Suppressor macrophage treated with lipopolysaccharide for 4 hours (primary cell): ENCODE data around the gene ZBTB17.
A peak's percentile ranks its signal among the peaks of the same experiment; 100 is the strongest.
"Not testable (repeated sequence)": the region's sequence is repeated elsewhere in the genome, so short reads cannot be mapped to it uniquely, and the experiment has no call there.

Experiments used
- DNase-seq: peaks from one replicate; pipeline ENCODE4 v3.0.0-alpha.2; 2020

Gene ZBTB17

DNA sequence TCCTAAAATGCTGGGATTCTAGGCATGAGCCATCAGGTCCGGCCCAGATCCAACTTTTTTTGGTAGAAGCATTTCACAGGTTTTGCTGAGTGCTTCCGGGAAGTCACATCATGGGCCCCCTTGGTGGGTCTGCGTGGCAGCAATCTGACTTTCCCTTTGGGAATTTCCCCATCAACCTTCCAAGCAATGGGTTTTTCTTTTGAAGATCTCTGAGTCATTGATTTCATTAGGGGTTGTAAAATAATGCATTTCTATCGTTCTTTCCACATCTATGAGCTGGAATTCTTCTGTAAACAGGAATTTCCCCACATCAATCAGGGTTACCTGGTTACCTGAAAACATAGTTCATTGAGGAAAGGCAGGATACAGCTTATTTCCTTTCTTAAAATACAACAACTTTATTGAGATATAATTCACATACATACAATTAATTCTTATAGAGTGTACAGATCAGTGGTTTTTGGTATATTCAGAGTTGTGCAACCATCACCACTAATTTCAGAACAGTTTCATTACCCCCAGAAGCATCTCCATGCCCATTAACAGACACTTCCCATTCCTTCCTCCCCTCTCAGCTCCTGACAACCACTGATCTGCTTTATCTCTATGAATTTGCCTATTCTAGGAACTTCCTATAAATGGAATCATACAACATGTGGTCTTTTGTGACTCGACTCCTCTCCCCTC is 9.9 kb upstream of the ZBTB17 start:
- DNase-seq = peak; percentile 69

DNA sequence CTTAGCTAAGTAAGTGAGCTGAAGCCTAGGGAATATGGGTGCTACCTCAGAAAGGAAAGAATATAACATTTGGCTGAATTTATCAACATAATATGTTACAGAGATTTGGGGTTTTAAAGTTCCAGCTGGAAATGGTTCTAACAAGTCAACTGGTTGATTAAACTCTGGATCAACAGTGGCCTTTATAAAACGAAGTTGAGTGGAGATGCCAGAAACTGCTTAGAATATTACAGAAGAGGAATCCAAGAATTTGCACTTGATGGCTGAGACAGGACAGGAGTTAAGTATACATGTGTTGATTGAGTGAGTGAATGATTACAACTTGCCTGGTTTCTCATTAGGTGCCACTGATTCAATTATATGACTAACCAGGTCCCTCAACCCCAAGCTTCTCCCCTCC is 7.4 kb upstream of the ZBTB17 start:
- DNase-seq = no peak

DNA sequence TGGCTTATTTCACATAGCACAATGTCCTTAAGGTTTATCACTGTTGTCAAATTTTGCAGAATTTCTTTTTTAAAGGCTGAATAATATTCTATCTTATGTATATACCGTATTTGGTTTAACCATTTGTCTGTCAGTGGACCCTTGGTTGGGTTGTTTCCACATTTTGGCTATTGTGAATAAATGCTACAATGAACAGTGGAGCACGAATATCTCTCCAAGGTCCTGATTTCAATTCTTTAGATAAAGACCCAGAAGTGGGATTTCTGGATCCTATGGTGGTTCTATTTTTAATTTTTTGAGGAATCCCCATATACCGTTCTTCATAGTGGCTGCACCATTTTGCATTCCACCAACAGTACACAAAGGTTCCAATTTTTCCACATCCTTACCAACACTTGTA is 5.8 kb upstream of the ZBTB17 start:
- no peak for DNase-seq

DNA sequence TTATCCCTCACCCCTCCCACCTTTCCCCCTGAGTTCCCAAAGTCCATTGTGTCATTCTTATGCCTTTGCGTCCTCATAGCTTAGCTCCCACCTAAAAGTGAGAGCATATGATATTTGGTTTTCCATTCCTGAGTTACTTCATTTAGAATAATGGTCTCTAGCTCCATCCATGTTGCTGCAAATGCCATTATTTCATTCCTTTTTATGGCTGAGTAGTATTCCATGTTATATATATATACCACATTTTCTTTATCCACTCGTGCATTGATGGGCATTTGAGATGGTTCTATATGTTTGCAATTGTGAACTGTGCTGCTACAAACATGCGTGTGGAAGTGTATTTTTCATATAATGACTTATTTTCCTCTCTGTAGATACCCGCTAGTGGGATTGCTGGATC is 2.0 kb upstream of the ZBTB17 start:
- DNase-seq = not testable (repeated sequence)

DNA sequence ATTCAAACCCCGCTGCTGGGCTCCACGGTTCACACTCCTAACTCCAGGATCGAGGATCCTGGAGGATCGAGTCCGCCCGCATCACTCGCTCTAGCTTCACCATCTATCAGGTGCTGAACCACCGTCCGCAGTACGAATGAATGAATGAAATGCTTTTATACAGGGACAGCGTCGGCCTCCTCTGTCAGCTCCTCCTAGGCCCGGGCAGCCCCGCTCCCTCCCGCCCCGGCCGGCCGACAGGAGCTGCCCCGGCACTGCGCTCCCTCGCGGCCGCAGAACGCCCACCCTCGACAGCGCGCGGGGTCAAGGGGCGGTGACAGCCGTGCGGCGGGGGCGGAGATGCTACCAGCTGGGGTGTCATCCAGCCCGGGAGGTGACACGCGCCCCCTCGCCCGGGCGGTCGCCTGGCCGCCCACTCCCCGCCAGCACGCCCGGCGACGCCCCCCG is 520 bp downstream of the ZBTB17 start:
- peak; percentile 88 for DNase-seq

DNA sequence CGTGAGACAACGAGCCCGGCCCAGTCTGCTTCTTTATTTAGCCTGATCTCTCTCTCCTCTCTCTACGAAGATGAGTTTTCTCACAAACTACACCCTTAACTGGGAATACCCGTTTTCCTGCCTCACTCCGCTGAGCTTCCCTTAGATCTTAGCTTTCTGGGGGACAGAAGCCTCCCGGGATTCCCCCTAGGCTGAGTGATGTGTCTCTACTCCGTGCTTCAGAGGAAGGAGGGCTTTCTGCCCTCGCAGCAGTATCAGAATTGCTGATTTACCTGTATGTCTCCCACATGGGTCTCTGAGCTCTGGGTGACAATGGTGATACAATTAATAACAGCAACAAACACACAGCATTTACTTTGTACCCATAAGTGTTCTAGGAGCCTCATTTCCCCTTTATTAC is 1.0 kb downstream of the ZBTB17 start:
- DNase-seq = peak; percentile 34

DNA sequence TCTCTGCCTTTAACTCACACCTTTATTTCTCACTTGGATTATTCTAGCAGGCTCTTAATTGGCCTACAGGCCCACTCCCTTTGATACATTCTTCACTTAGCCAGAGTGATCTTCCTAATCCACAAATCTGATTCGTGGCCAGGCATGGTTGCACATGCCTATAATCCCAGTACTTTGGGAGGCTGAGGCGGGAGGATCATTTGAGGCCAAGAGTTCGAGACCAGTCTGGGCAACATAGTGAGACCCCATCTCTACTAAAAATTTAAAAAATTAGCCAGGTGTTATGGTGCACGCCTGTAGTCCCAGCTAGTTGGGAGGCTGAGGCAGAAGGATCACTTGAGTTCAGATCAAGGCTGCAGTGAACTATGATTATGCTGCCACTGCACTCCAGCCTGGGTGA is 2.1 kb downstream of the ZBTB17 start:
- DNase-seq = no peak

DNA sequence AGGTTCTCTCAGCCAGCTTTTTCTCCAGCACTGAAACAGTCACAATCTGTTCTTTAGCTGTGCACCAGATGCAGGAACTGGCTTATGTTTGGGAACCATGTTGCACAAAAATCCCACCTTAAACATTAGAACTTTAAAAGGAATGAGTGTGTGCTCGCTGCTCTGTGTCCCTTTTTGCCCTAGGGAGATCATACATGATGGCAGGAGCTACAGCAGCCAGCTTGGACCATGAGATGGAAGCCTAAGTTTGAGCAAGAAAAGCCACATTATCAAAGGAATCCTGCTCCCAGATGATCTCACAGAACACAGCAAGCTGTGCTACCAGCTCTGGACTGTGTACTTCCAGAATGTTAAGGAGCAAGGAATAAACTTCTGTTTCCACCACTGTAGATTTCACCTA is 3.5 kb downstream of the ZBTB17 start:
- DNase-seq = no peak

DNA sequence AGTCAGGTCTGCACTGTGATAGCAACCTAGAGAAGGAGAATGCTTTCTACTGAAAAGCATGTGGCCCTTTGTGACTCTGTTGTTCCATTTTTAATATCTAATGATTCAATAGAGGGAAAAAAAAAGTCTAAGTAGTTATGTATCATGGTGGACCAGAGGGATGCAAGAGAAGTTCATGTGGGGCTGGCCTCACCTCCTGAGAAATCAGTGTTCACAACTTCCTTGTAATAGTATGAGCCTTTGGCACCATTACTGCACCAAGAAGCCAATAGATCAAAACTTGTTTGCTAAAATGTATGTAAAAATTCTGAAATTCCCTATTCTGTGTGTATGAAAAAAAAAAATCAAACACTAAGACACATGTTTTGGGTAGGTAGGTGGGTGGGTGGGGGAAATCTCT is 5.0 kb downstream of the ZBTB17 start:
- peak; percentile 48 for DNase-seq

DNA sequence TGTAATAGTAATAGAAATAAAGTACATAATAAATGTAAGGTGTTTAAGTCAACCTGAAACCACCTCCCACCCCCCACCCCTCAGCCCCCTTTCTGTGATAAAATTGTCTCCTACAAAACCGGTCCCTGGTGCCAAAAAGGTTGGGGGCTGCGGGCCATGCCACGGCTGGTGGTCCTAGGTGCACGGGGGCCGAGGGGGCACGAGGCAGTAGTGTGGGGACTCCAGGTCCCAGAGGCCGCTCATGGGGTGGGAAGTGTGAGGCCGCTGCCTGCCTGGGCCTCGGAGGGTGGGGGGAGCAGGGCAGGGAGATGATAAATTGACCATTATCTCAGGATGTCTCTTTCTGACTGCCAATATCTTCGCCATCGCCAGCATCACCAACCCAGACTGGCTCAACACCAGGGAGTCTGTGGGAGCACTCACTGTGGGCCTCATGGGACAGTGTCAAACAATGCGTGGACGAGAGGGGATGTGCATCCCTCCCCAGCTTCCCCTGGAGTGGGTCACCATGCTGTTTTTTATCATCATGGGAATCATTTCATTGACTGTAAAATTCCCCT is 6.5 kb downstream of the ZBTB17 start:
- no peak for DNase-seq

DNA sequence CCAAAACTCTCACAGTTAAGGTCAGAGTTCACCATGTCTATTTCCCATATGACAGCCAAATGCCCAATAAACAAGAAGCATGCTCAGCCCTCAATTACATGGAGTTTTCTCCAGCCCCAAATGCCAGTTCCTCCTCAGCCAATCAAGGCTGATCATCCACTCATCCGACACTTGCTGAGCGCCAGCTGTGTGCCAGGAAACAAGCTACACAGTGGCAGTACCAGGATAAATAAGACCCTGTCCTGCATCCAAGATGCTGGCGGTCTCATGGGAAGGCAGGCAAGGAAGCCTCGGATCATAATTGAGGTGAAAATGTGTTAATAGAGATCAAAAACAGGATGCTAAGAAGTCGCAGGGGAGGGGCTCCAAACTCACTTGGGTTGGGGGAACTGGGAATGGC is 7.7 kb downstream of the ZBTB17 start:
- DNase-seq = no peak

DNA sequence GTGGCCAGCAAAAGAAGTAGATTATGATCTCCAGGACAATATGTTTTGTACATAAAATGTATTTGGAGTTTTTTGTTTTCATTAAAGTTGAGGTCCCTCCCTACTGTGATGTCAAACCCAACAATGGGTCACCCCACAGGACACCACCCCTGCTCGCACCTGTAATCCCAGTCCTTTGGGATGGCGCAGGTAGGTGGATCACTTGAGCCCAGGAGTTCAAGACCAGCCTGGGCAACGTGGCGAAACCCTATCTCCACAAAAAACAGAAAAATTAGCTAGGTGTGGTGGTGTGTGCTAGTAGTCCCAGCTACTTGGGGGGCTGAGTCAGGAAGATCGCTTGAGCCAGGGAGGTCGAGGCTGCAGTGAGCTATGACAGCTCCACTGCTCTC is 9.0 kb downstream of the ZBTB17 start:
- DNase-seq = no peak

DNA sequence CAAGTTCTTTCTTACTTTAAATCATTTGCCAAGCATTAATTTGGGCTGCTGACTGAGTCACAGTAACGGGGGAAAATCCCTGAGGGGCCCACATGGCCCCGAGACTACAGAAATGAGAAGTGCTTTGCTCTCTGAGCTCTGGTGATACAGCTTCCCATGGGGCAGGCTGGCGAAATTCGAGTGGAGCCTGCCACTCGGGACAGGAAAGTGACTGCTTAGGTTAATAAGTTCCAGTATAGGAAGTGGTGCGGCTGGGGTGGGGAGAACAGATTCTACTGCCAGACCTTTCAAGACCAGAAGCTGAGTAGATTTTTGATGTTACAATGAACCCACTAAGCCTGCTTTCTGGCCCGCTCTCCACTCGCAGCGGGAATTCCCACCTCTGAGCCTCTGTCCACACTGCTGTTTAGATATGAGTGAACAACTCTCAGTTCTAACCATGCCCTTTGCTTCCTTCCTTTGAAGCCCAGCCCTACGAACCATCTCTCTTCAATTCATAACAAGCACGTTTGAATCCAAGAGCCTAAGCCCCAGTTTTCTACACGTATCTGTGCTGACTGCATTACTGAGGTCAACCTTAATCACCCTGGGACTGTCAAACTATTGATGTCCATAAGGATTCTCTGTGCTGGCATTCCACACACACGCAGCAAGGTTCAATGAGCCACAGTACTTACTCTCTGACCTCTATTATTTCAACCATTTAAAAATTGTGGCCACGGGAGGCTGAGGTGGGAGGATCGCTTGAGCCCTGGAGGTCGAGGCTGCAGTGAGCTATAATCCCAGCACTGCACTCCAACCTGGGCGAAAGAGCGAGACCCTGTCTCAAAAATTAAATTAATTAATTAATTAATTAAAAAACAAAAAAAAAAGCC is 9.6 kb downstream of the ZBTB17 start:
- DNase-seq = peak; percentile 98

DNA sequence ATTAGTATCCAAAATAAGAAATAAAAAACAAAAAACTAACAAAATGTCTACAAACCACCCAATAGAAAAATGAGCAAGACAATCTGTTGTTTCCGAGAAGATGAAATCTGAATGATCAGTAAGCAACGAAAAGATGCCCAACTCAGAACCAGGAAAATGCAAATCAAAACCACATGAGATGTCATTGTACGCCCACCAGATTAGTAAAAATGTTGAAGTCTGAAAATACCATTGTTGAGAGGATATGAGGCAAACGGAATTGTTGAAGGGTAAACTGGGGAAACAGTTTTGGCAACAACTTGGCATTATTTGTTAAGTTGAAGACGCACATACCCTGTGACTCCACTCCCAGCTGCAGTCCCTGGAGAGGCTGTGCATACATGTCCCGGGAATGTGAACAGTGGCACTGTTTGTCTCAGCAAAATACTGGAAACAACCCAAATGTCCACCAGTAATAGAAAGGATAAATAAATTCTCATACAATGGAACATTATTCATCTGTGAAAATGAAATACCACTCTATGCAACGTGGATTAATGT is 10.6 kb downstream of the ZBTB17 start:
- DNase-seq = peak; percentile 92

DNA sequence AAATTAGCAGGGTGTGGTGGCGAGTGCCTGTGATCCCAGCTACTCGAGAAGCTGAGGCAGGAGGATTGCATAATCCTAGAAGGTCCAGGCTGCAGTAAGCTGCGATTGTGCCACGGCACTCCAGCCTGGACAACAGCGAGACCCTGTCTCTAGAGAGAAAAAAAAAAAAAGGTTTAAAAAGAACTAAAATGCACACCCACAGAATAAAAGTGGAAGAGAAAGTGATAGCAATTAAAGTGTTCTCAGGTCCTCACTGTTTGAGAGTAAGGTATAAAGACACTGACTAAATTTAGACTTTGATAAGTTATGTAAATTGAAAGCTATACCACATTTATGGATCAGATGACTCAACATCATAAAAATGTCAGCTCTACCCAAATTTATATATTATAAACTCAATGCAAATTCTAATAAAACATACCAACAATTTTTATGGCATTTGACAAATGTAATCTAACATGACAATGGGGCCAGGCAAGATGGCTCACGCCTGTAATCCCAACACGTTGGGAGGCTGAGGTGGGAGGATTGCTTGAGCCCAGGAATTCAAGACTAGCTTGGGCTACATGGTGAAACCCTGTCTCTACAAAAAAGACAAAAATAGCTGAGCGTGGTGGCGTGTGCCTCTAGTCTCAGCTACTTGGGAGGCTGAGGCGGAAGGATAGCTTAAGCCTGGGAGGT is 11.8 kb downstream of the ZBTB17 start:
- peak; percentile 80 for DNase-seq

DNA sequence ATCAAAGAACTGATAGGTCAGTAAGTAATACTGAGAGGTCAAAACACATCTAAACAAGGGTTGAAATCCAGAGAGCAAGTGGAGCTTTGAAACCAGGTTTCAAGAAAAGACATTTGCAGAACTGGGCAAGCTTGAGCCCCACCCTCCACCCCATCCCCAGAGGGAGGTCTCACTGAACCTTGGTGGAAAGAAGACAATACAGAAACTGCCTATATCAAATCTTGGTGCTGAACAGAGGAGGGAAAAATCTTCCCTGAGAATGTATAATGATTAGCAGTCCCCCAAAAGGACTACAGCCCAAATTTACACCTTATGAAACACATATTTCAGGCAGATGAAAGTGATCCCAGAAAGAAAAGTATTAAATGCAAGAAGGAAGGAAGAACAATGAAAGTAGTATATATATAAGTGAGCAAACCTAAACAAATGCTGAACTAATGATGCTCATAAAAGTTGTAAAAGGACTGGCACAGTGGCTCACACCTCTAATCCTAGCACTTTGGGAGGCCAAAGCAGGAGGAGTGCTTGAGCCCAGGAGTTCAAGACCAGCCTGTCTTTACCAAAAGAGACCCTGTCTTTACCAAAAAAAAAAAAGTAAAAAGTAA is 12.4 kb downstream of the ZBTB17 start:
- no peak for DNase-seq

DNA sequence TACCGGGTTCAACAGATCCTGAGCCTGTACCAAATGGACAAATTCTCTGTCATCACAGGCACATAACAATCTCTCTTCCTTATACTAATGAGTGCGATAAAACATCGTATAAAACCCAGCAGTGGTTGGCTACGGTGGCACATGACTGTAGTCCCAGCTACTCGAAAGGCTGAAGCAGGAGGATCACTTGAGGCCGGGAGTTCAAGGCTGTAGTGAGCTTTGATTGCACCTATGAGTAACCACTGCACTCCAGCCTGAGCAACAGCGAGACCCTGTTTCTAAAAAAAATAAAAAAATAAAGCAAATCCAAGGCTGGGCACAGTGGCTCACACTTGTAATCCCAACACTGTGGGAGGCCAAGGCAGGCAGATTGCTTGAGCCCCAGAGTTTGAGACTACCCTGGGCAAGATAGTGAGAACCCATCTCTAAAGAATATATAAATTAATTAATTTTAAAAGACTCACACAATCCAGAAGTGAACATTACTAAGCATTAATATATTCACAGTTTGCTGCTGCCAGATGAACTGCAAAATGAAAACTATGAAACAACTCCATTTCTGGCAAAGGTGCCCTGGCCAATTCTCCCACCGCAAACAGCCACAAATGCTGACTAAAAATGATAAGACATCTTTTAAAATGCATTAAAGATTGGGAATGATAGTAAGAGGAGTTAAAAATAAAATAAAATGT is 13.1 kb downstream of the ZBTB17 start:
- no peak for DNase-seq

DNA sequence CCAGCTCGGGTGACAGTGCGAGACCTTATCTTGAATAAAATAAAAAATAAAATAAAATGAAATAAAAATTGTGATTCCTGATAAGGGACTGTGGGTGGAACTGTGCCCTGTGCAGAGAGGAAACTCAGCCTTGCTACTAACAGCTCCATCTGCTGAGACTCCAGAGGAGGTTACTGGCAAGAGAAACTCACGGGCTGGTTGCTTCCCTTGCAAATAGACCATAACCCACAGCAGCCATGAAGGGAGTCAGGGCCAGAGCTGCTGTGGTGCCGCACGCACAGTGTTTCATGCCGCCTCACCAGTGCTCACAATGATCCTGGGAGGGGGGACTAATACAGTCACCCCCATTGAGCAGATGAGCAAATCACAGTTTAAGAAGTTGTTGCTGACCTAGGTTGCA is 13.7 kb downstream of the ZBTB17 start:
- no peak for DNase-seq

DNA sequence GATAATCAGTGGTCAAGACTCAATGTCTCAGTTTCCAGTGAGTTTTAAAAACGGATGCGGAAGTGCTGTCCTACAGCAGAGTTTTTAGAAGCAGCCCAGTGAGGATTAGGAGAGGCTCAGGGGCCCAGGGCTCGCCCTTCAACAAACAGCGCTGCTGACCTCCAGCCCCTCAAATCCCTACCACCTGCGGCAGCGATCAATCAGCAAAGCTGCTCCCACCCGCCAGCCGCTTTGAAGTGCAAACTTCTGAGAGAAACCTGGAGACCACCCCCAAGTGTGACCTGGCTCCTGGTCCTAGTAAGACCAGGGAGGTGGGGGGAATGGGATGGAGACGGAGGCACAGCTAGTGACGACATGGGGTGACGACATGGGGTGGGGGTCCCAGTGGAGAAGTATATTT is 14.4 kb downstream of the ZBTB17 start:
- no peak for DNase-seq

DNA sequence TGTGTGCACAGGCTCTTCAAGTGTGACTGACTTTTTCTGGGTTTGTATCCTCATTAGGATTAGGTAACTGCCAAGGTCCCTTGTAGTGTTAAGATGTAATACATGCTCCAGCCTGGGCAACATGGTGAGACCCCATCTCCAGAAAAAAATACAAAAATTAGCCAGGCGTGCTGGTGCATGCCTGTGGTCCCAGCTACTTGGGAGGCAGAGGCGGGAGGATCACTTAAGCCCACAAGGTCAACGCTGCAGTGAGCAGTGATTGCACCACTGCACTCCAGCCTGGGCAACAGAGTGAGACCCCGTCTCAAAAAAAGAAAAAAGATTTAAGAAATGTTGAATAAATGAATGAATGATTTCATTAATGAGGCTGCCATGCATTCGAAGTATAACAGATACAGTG is 15.1 kb downstream of the ZBTB17 start:
- DNase-seq = no peak

DNA sequence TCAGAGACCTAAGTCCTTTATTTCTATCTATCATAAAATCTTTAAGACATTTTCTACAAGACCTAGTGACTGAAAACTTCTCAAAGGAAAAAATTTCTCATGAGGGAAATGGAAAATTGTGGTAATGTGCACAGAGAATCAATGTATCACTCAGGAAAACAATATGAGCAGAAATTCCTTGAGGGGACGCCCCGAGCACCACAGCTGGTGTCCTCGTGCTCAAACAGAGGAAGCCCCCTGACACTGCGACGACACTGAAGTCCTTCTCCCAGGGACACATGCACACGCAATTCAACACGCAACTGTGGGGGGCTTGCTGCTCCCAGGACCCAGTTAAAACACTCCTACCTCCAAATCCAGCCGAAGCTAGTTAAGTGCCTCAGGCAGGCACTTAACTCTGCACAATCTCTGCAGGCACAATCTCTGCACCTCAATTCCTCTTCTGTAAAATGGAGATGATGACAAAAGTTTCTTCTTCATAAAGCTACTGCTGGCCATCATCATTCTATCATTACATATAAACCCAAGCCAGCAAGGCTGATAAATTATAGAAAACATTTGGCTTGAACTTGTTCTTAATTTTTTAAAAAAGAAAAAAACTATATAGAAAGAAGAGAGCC is 16.0 kb downstream of the ZBTB17 start:
- no peak for DNase-seq

DNA sequence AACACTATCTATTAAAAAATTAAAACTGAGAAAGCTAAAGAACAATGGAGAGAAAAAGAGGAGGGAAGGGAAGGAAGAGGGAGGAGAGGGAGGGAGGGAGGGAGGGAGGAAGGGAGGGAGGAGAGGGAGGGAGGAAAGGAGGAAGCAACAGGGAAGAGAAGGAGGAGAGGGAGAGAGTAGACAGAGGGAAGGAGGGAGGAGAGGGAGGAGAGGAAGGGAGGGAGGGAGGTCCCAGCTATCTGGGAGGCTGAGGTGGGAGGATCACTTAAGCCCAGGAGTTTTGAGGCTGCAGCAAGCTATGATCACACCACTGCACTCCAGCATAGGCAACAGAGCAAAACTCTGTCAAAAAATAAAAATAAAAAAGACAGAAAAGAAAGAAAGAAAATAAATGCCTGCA is 16.5 kb downstream of the ZBTB17 start:
- no peak for DNase-seq
